ENCODE results near the gene CEPT1.

DNA sequence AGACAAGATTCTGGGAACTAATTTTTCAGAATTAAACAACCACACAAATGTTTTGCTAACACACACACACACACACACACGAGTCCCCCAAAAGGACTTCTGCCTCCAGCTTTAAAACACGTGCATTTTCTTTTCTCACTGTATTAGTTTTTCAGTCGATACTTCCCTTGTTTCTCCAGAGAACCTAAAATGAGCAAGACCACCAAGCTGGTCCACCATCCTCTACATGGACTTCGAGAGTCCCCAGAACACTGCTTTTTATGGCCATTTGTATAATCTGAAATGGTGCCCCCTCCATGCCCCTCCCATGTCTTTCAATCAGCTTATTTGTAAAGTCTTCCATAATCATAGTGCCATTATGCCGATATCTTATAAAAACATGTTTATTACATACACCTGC lies 76.7 kb downstream of the CEPT1 start:
- TF ChIP-seq POLR2A (IDR thresholded peaks at IDR 0.05) (no peak), CTCF (IDR thresholded peaks at IDR 0.05) (no peak), EP300 (IDR thresholded peaks at IDR 0.05) (no peak), POLR2AphosphoS5 (IDR thresholded peaks at IDR 0.05) (no peak)
